Endothelial cell of umbilical vein (primary cell): Measurements from ENCODE around the gene FOXN1. TPM values are rescaled to one million over a fixed set of nuclear protein-coding genes. Genes with fewer than 3 reads are reported as not detected.

Experiments
- BruUV-seq: library from RNA; stranded (reverse); fragments of 400-500 nt; replicated peaks from 2 replicates; lab custom pipeline; 2021; lab: Mats Ljungman, UMichigan
- CTCF ChIA-PET: fragments of 300-600, 350-600 bp; sonication (Branson Sonifier 250); formaldehyde crosslinking; loops from one replicate; lab custom pipeline; 2021; ENCODE audit warnings: antibody characterized with exemption, inconsistent platforms; lab: Charles Lee
- POLR2A ChIA-PET: fragments of 300-600, 350-600 bp; sonication (Branson Sonifier 250); formaldehyde crosslinking; loops from one replicate; lab custom pipeline; 2021; ENCODE audit warnings: antibody characterized with exemption, inconsistent platforms; lab: Charles Lee
- DNase-seq: peaks from one replicate; pipeline ENCODE4 v3.0.0-alpha.2; 2011; ENCODE audit warnings: low read depth, low spot score
- FAIRE-seq: peaks from 2 replicates; lab custom pipeline; 2011; peaks lifted over from hg19 to GRCh38; lab: Jason Lieb, UNC
- H2AFZ ChIP-seq: 2 replicates; pipeline ENCODE4 v1.6.0; 2012; ENCODE audit warnings: low read depth, low read length, control low read depth, inconsistent platforms
- H3K27ac ChIP-seq: 2 replicates; pipeline ENCODE4 v1.5.1; 2011; ENCODE audit warnings: low read depth, mild to moderate bottlenecking, control low read depth, low read length, moderate library complexity; ENCODE audit not compliant: insufficient read depth
- H3K27me3 ChIP-seq, 2 experiments: 2 replicates each; pipeline versions ENCODE4 v1.6.0 to v1.6.1; 2011; ENCODE audit warnings: low read length in 2 of 2, mixed read lengths in 1 of 2; ENCODE audit not compliant: control insufficient read depth in 2 of 2, insufficient read depth in 2 of 2
- H3K36me3 ChIP-seq, 2 experiments: 2 replicates in 1 of 2; 3 replicates in 1 of 2; pipeline ENCODE4 v1.5.1; 2011; ENCODE audit warnings: low read length in 2 of 2, mild to moderate bottlenecking in 1 of 2, moderate library complexity in 1 of 2; ENCODE audit not compliant: control insufficient read depth in 2 of 2, insufficient read depth in 2 of 2; ENCODE audit errors: extremely low read depth in 1 of 2
- H3K4me1 ChIP-seq: 3 replicates; pipeline ENCODE4 v1.5.1; 2011; ENCODE audit warnings: mild to moderate bottlenecking, low read length; ENCODE audit not compliant: control insufficient read depth, insufficient read depth; ENCODE audit errors: extremely low read depth
- H3K4me2 ChIP-seq: 2 replicates; pipeline ENCODE4 v1.6.1; 2011; ENCODE audit warnings: low read length, control low read depth, mixed read lengths; ENCODE audit not compliant: insufficient read depth
- H3K4me3 ChIP-seq, 3 experiments: fragments of 200-600 bp in 1 of 3; sonication (generic), shearing (Covaris generic) in 1 of 3; replicated peaks in 1 of 3; 2 replicates each; pipeline ENCODE4 v1.5.1; 2011 to 2016; ENCODE audit warnings: control low read depth in 3 of 3, low read length in 3 of 3, mild to moderate bottlenecking in 2 of 3, inconsistent platforms in 1 of 3, low read depth in 1 of 3, moderate library complexity in 1 of 3; ENCODE audit not compliant: insufficient read depth in 1 of 3
- H3K79me2 ChIP-seq: 2 replicates; pipeline ENCODE4 v1.6.0; 2012; ENCODE audit warnings: low read length, inconsistent platforms; ENCODE audit not compliant: control insufficient read depth, insufficient read depth
- H3K9ac ChIP-seq: replicated peaks from 2 replicates; pipeline ENCODE3; 2011; ENCODE audit warnings: low read length, control low read depth; ENCODE audit not compliant: insufficient read depth; ENCODE audit errors: extremely low read depth
- H3K9me1 ChIP-seq: replicated peaks from 3 replicates; pipeline ENCODE4 v1.6.0; 2011; ENCODE audit warnings: mild to moderate bottlenecking, low read length; ENCODE audit not compliant: control insufficient read depth, insufficient read depth; ENCODE audit errors: extremely low read depth
- H3K9me3 ChIP-seq: replicated peaks from 2 replicates; pipeline ENCODE4 v1.5.1; 2012; ENCODE audit warnings: low read length, inconsistent platforms; ENCODE audit not compliant: control insufficient read depth, insufficient read depth
- H4K20me1 ChIP-seq: replicated peaks from 2 replicates; pipeline ENCODE3; 2011; ENCODE audit warnings: mild to moderate bottlenecking, low read length; ENCODE audit not compliant: control insufficient read depth, insufficient read depth; ENCODE audit errors: extremely low read depth
- CTCF ChIP-seq, 2 donors: IDR thresholded peaks; 1 replicate in 1 of 2; 2 replicates in 1 of 2; pipeline ENCODE4 v1.5.1; 2011; ENCODE audit warnings: low read length in 2 of 2, mild to moderate bottlenecking in 2 of 2, moderate library complexity in 2 of 2, control low read depth in 1 of 2, inconsistent platforms in 1 of 2, low read depth in 1 of 2; ENCODE audit not compliant: insufficient read depth in 1 of 2; ENCODE audit errors: extremely low read depth in 1 of 2
- EZH2 ChIP-seq: IDR thresholded peaks from 2 replicates; pipeline ENCODE4 v1.6.1; 2012; ENCODE audit warnings: borderline replicate concordance, low read depth, mild to moderate bottlenecking, moderate library complexity, low read length, inconsistent platforms; ENCODE audit not compliant: severe bottlenecking
- FOS ChIP-seq: IDR thresholded peaks from 2 replicates; pipeline ENCODE4 v1.6.1; 2011; ENCODE audit warnings: mild to moderate bottlenecking, low read length, moderate library complexity, borderline replicate concordance; ENCODE audit not compliant: insufficient read depth
- GATA2 ChIP-seq: IDR thresholded peaks from 2 replicates; pipeline ENCODE4 v1.7.0; 2011; ENCODE audit warnings: low read depth, mild to moderate bottlenecking, moderate library complexity, mixed read lengths, low read length; ENCODE audit not compliant: insufficient read length, insufficient read depth
- JUN ChIP-seq: IDR thresholded peaks from 2 replicates; pipeline ENCODE4 v1.6.1; 2011; ENCODE audit warnings: borderline replicate concordance, low read depth; ENCODE audit not compliant: insufficient read length, insufficient read depth
- MAX ChIP-seq: IDR thresholded peaks from 2 replicates; pipeline ENCODE4 v1.6.1; 2011; ENCODE audit not compliant: insufficient read depth, insufficient read length
- MYC ChIP-seq: IDR thresholded peaks from one replicate; pipeline ENCODE4 v1.6.1; 2011; ENCODE audit warnings: mild to moderate bottlenecking, low read depth, low read length
- POLR2A ChIP-seq: IDR thresholded peaks from 2 replicates; pipeline ENCODE4 v1.6.1; 2012; ENCODE audit warnings: low read depth, mild to moderate bottlenecking, control low read depth, low read length
- POLR2AphosphoS5 ChIP-seq: IDR thresholded peaks from 2 replicates; pipeline ENCODE4 v1.6.1; 2012; ENCODE audit warnings: low read depth, mild to moderate bottlenecking, control low read depth, low read length, moderate library complexity; ENCODE audit not compliant: insufficient read depth
- dilution Hi-C: fragments of 300-500 bp; cut with MboI; formaldehyde crosslinking; loops from one replicate; pipeline ENCODE4 v1.15.0; 2019; ENCODE audit warnings: low sequenced_read_pairs; ENCODE audit not compliant: extremely low pct_ligation_motif_present
- intact Hi-C: fragments of 100-400 bp; cut with micrococcal nuclease; formaldehyde crosslinking; loops from one replicate; pipeline ENCODE4 v1.10.0; 2022
- polyA plus RNA-seq, 4 experiments: library from polyadenylated mRNA; depleted of rRNA in 3 of 4; stranded (reverse) in 3 of 4; unstranded in 1 of 4; fragments of >200 nt; gene quantifications; 2 replicates each; pipeline versions ENCODE4 v1.2.1 to v1.2.3, GENCODE V29; 2011 to 2012; ENCODE audit warnings: missing spikeins in 1 of 4
- total RNA-seq: library from RNA; stranded (reverse); gene quantifications from 2 replicates; pipeline ENCODE4 v1.2.3, GENCODE V29; 2021

Gene FOXN1
- total and polyA plus RNA-seq, 2 donors (not counting 3 experiments of a cell fraction or from before 2014, with no cell fraction given), result not detected

GRCh38 chr17:28473542-28473941, 32.6 kb upstream of the FOXN1 start, which contains the start of gene SLC13A2:
Gene SLC13A2 (plus strand): TSS chr17:28473644. CDS start chr17:28473713, 69 bp downstream.
- BruUV-seq, result no TSS peak
- Histone ChIP-seq H3K9ac (no peak within 1 kb of the TSS), H3K9me1 (no peaks in the 10 kb centered on the region), H3K4me3 (no peak within 1 kb of the TSS), H3K4me2 (no peak within 1 kb of the TSS), H4K20me1 (no peaks in the 10 kb centered on the region), H2AFZ (no peak within 1 kb of the TSS), H3K79me2 (no peaks in the 10 kb centered on the region), H3K27ac (no peak within 1 kb of the TSS), H3K36me3 (no peaks in the 10 kb centered on the region), H3K9me3 (no peaks in the 10 kb centered on the region), H3K4me1 (no peaks in the 10 kb centered on the region), H3K27me3 (peaks cover 2% of the 10 kb centered on the region in 2 experiments)
- ChIA-PET CTCF (no interaction called here), POLR2A (no interaction called here)
- TF ChIP-seq MAX (no peak), FOS (no peak), EZH2 (no peak), CTCF (IDR thresholded peaks at IDR 0.05; ENCODE audit: extremely low read depth in 1 of 2, insufficient read depth in 1 of 2, low read depth in 1 of 2, low read length in 2 of 2) (no peak), GATA2 (no peak), POLR2A (no peak), MYC (no peak), JUN (no peak), POLR2AphosphoS5 (no peak)
- intact Hi-C loops, result no loop called here
- FAIRE-seq (no peak), DNase-seq (no peak)
- dilution Hi-C loops, result no loop called here
